Heart right ventricle (tissue), 16 donors: ENCODE data around the gene TTN. TPM values are rescaled to one million over a fixed set of nuclear protein-coding genes. Genes with fewer than 3 reads are reported as not detected.

Source experiments
- ATAC-seq, 8 donors: fragments of 200-7000 bp; cut with Tn5 transposase; one replicate each; pipeline ENCODE4 v1.9.1; 2020; ENCODE audit warnings: mild to moderate bottlenecking in 8 of 8, moderate library complexity in 8 of 8, moderate number of reproducible peaks in 1 of 8
- DNase-seq, 2 donors: peaks; one replicate each; pipeline ENCODE4 v3.0.0-alpha.2; 2020
- H3K27ac ChIP-seq, 10 donors: fragments of 200-600 bp; sonication (generic) in 2 of 10; one replicate each; pipeline versions ENCODE4 v1.5.0 to v1.8.0; 2020 to 2022; ENCODE audit warnings: mild to moderate bottlenecking in 3 of 10
- H3K27me3 ChIP-seq, 7 donors: fragments of 200-600 bp; one replicate each; pipeline ENCODE4 v1.8.0; 2021 to 2022; ENCODE audit warnings: mild to moderate bottlenecking in 2 of 7
- H3K36me3 ChIP-seq, 9 donors: fragments of 200-600 bp; sonication (generic) in 1 of 9; one replicate each; pipeline versions ENCODE4 v1.5.0 to v1.8.0; 2020 to 2022; ENCODE audit warnings: mild to moderate bottlenecking in 2 of 9
- H3K4me1 ChIP-seq, 9 donors: fragments of 200-600 bp; sonication (generic) in 1 of 9; one replicate each; pipeline versions ENCODE4 v1.5.0 to v1.8.0; 2020 to 2022; ENCODE audit warnings: mild to moderate bottlenecking in 4 of 9
- H3K4me3 ChIP-seq, 10 donors: fragments of 200-600 bp; sonication (generic) in 2 of 10; one replicate each; pipeline versions ENCODE4 v1.5.0 to v1.8.0; 2020 to 2022; ENCODE audit warnings: mild to moderate bottlenecking in 7 of 10, moderate library complexity in 2 of 10
- H3K9me3 ChIP-seq, 11 donors: fragments of 200-600 bp in 10 of 11; sonication (generic) in 2 of 11; one replicate each; pipeline versions ENCODE4 v1.5.0 to v1.8.0; 2013 to 2022; ENCODE audit warnings: mild to moderate bottlenecking in 2 of 11, control low read depth in 1 of 11, moderate library complexity in 1 of 11
- WGBS, 2 donors: extraction: QIAGEN DNeasy Blood & Tissue Kit; methylation state at CpG; one replicate each; pipeline ENCODE4 v1.1.7; 2013; ENCODE audit warnings: inconsistent platforms in 1 of 2; 5-methylcytosine and 5-hydroxymethylcytosine counted together
- intact Hi-C, 10 donors: fragments of 100-400 bp; cut with DNase I; formaldehyde crosslinking; loops; one replicate each; pipeline versions ENCODE4 v1.11.1 to v1.14.2; 2022
- polyA plus RNA-seq, 2 donors: library from polyadenylated mRNA; stranded (reverse); fragments of 200-250 nt; gene quantifications; one replicate each; pipeline ENCODE4 v1.2.3, GENCODE V29; 2013
- total RNA-seq, 10 donors: library from RNA; stranded (reverse); fragmentation: NEBNext Ultra II Directional in 3 of 10; extraction: Animal tissue kit (Norgen Biotek cat#: 25700) in 3 of 10; gene quantifications; one replicate each; pipeline versions ENCODE4 v1.2.1 to v1.2.4, GENCODE V29; 2021 to 2023
- TF ChIP-seq, protein P1 (sequence below), 9 donors: fragments of 200-600 bp; sonication (generic) in 2 of 9; IDR thresholded peaks; one replicate each; pipeline versions ENCODE4 v1.5.0 to v1.8.0; 2021 to 2022; ENCODE audit warnings: antibody characterized with exemption in 9 of 9, mild to moderate bottlenecking in 5 of 9, moderate library complexity in 1 of 9
- donor health status: Arrhythmogenic right ventricular cardiomyopathy.
- donor health status: ischemic (EF 13 %, LVEDD 7.1; RV severe dilation, severe dysfunction).
- donor health status: healthy with polysubstance abuse.
- donor health status: DM: no; HTN: yes; CAD: no.
- donor health status: DM: no; HTN: no; CAD: no.
- donor health status: ischemic (EF 25% LVEDD 6.9; RV normal size, moderate dysfunction).
- donor health status: ischemic (EF 25% LVEDD 5.7; RV mildly dilated, moderate dysfunction).
- donor health status: healthy.
- donor health status: DM: yes; HTN: yes; CAD: no.
- donor health status: Ischemic cardiomyopathy.
- donor health status: ischemic (EF 35%, LVEDD 5.7; RV mildly dilated, moderate dysfunction).
- donor health status: nonischemic (EF 11% LVEDD 7.7; RV severe dilation, severe dysfunction).
- donor health status: DM: yes; HTN: yes; CAD: no.
- donor health status: PGD.
- donor health status: ischemic (EF 29% LVEDD 5.4; RV normal size, mild dysfunction).
- donor health status: nonischemic (EF 23%, LVEDD 6.1; RV moderate dilation, normal function).

TTN gene
- total and polyA plus RNA-seq, 12 donors: 65.7 to 4,921 (median 3,636) TPM

DNA sequence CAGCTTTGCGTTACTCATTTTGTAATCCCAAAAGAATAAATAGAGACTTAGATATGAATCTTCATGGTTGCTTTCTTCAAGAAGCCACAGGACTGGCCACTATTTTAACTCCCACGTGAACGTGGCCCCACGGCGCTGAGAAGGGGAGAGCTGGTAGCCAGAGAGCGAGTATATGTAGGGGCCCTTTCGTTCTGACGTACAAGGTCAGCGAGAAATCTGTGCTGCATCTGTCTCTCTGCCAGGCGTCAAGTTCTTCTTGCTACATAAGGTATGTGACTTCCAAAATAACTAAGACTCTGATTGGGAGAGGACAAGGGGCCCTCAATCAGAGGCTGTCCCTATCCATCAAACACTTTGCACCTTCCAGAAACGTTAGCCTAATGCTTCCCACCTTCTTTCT lies 177.8 kb downstream of the TTN start:
- WGBS, 2 donors: 40 to 61% methylated on average over 11 of the region's 11 CpGs
- ATAC-seq (peak; percentile 40 to 87 (median 81)), DNase-seq (peak; percentile 38 to 47)
- no peaks in the 10 kb centered on the region for H3K27me3 ChIP-seq
- peaks cover 0 to 93% (median 36%) of the 10 kb centered on the region in 9 donors for H3K36me3 ChIP-seq
- H3K4me3 ChIP-seq: peak overlapping the region in 5 of 10 donors; percentile 11 to 44 (median 33)
- TF ChIP-seq, protein P1, sequence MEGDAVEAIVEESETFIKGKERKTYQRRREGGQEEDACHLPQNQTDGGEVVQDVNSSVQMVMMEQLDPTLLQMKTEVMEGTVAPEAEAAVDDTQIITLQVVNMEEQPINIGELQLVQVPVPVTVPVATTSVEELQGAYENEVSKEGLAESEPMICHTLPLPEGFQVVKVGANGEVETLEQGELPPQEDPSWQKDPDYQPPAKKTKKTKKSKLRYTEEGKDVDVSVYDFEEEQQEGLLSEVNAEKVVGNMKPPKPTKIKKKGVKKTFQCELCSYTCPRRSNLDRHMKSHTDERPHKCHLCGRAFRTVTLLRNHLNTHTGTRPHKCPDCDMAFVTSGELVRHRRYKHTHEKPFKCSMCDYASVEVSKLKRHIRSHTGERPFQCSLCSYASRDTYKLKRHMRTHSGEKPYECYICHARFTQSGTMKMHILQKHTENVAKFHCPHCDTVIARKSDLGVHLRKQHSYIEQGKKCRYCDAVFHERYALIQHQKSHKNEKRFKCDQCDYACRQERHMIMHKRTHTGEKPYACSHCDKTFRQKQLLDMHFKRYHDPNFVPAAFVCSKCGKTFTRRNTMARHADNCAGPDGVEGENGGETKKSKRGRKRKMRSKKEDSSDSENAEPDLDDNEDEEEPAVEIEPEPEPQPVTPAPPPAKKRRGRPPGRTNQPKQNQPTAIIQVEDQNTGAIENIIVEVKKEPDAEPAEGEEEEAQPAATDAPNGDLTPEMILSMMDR (IDR thresholded peaks at IDR 0.05): no peak
- no peaks in the 10 kb centered on the region for H3K9me3 ChIP-seq
- H3K4me1 ChIP-seq: peaks cover 0 to 91% (median 23%) of the 10 kb centered on the region in 9 donors
- H3K27ac ChIP-seq: peak overlapping the region; percentile 4 to 81 (median 72)
- intact Hi-C loops: no loop called here

DNA sequence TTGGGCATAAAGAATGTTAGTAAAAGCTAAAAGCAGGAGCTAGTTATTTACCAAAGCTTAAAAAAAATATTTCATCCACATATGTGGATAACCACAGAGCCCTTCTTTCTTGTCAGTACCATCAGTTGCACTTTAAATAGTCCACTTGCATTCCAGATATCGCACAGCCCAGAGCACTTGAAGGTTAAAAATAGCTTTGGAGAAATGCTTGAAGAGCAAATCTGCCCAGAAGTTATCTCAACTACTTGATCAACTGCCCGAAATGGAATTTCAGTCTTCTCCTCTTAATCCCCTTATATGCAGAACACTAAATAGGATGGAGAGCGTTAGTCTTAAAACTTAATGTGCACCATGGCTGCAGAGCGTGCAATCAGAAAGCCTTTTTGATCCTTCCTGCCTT lies 178.6 kb downstream of the TTN start:
- Histone ChIP-seq H3K9me3 (no peaks in the 10 kb centered on the region), H3K36me3 (peaks cover 0 to 93% (median 33%) of the 10 kb centered on the region in 9 donors)
- TF ChIP-seq, protein P1 (IDR thresholded peaks at IDR 0.05): no peak

DNA sequence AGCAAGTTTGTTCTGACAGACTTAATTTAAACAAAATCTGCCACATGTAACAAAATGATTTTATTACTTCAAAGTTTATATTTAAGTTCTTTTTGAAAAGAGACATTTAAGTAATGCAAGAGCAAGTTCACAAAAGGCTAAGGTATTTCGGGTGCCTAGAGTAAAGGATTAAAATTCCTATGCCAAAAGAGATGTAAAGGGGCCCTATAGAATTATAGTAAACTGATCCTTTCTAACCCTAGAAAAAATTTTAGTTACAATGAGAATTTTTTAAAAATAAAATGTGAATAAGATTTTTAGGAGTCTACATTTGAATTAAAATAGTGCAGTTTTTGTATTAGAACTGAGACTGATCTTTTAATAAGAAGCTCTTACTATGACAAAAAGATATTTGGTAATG lies 179.8 kb downstream of the TTN start:
- ATAC-seq (no peak), DNase-seq (no peak)
- peak overlapping the region in 7 of 10 donors; percentile 13 to 81 (median 73) for H3K27ac ChIP-seq
- TF ChIP-seq, protein P1 (IDR thresholded peaks at IDR 0.05): no peak
- intact Hi-C loops: no loop called here
- H3K9me3 ChIP-seq: no peaks in the 10 kb centered on the region
- peaks cover 0 to 80% (median 15%) of the 10 kb centered on the region in 9 donors for H3K4me1 ChIP-seq
- H3K36me3 ChIP-seq: peaks cover 0 to 93% (median 25%) of the 10 kb centered on the region in 9 donors
- H3K4me3 ChIP-seq: peak overlapping the region in 8 of 10 donors; percentile 8 to 44 (median 34)
- no peaks in the 10 kb centered on the region for H3K27me3 ChIP-seq
- 49 to 55% methylated on average over 1 of the region's 1 CpG for WGBS, 2 donors

More for the DNA sequence above, 178.6 kb downstream of the TTN start:
- peak; percentile 65 to 85 (median 80) for ATAC-seq
- peak overlapping the region; percentile 4 to 81 (median 72) for H3K27ac ChIP-seq
- peak in 1 of 2 donors; percentile 24 for DNase-seq
- H3K4me1 ChIP-seq: peaks cover 0 to 83% (median 22%) of the 10 kb centered on the region in 9 donors
- H3K4me3 ChIP-seq: peak overlapping the region in 7 of 10 donors; percentile 21 to 44 (median 36)
- no peaks in the 10 kb centered on the region for H3K27me3 ChIP-seq
- WGBS, 2 donors: 37 to 43% methylated on average over 4 of the region's 4 CpGs
- intact Hi-C loops: no loop called here

DNA sequence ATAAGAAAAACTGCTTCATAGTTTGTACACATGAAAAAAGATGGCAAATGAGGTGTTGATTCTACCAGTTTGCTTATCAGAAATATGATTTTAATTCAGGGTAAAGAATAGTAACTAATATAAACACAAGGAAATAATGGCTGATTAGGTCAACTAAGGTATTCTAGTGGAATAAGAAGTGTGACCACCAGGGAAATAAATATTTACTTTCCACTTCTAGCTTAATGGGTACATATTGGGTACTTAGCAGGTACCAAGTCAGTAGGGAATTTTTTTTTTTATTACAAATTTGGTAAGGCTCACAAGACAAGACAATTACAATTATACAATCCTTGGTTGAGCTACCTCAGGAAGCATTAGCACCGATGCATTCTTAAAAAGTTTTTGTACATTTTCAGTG lies 191.3 kb downstream of the TTN start:
- TF ChIP-seq, protein P1 (IDR thresholded peaks at IDR 0.05): no peak
- no peak for DNase-seq
- 93 to 95% methylated on average over 1 of the region's 1 CpG for WGBS, 2 donors
- Histone ChIP-seq H3K4me1 (peaks cover 0 to 57% (median 18%) of the 10 kb centered on the region in 9 donors), H3K36me3 (peaks cover 0 to 100% (median 72%) of the 10 kb centered on the region in 9 donors), H3K4me3 (no peak overlapping the region), H3K9me3 (no peaks in the 10 kb centered on the region), H3K27ac (peak overlapping the region in 1 of 10 donors; percentile 14), H3K27me3 (no peaks in the 10 kb centered on the region)
- intact Hi-C loops: no loop called here
- ATAC-seq: no peak
